ENCODE measurements around the gene WDR59.

WDR59 gene

DNA sequence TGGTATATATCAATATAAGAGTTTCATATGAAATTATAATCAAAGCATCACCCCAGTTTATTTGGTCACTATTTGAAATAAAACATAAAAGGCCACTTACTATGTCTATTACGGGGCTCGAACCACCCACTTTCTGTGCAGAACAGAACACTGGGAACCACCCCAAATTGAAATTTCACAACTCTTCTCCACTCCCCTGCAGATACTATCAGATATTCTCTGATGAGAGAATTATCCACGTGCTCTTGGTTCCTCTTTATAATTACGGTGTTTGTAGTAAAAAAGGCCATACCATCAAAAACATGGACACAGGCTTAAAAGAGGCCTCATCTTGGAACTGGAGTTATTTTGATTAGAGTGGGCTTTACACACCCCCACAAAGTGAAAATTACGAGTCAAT is 82.8 kb downstream of the WDR59 start:
- DNase-seq: no peak

DNA sequence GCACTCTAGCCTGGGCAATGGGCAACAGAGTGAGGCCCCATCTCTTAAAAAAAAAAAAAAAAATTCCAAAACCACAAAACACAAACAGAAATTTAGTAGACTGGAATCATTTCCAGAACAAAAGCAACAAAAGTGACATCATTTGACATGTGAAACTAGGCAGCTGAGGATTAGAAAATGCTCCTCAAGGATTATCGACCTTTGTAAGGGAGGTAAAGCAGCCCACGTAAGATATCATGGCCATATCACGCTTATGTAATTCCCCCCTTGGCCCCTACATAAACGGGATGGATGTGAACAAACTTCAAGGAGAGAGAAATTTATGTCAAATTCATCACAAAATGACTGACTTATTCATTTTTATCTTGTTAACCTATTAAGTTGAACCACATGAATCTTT is 83.3 kb downstream of the WDR59 start:
- DNase-seq: no peak

DNA sequence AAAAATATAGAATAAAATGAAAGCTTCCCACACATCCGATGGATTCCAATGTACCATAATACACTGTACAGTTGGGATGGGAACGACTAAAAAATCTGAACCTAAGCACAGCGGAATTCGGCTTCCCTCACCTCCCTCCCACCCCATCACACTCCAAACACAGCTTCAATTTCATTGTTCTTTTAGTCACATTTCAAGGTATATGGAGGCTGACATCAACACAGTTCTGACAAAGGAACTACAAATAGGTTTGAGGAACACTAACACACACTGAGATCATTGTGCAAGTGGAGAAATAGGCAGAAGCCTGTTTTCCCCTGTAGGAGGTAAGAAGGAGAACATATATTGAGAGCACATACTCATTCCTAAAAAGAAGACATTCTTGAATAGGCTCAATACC is 85.1 kb downstream of the WDR59 start:
- DNase-seq: no peak

DNA sequence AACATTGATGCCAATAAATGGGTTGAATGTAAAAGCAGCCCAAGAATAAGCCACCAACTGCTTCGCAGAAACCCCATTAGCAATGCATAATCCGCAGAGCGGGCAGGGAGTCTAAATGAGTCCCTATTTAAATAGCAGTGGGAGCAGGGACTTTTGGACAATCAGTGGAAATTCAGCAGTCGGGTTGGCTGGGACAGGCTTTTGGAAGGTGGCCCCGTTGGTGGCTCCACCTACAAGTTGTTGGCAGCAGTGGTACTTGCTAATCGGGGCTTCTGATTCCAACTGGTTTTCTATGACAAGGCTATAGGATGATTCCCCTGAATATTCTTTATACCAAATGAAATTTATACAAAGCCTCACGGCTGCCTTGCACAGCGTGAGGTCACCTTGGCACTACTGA is 86.3 kb downstream of the WDR59 start:
- DNase-seq: no peak

DNA sequence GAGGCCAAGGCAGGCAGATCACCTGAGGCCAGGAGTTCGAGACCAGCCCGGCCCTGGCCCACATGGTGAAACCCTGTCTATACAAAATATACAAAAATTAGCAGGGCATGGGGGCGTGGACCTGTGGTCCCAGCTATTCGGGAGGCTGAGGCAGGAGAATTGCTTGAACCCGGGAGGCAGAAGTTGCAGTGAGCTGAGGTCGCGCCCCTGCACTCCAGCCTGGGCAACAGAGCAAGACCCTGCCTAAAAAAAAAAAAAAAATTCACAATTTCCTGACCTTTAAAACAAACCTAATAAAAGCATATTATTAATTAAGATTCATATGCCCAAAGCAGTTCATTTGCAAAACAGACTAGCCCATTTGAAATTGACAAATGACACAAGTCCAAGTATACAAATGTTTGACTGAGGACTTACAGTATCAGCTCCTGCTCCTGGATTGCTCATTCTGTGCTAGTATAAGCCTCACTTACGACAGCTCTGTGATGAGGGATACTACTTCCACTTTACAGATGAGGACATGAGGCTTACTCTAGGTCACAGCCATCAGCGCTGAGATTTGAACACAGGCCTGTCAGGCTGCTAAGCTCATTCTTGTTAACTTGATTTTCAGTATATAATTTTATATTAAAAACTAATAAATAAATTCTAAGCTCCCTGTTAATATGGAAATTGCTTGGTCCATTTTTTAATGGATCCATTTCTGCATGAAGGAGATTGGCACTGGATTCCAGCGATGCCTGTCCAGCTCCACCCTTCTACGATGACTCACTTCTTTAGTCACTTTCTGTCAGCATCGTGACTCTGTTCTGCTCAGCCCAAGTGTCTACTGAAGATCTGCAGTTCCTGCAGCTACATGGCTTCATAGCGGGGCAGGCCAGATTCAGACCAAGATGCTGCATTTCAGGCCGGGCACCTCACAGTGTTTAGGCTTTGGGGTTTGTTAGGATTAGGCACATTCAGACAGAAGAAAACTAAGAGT is 88.2 kb downstream of the WDR59 start:
- DNase-seq: no peak

DNA sequence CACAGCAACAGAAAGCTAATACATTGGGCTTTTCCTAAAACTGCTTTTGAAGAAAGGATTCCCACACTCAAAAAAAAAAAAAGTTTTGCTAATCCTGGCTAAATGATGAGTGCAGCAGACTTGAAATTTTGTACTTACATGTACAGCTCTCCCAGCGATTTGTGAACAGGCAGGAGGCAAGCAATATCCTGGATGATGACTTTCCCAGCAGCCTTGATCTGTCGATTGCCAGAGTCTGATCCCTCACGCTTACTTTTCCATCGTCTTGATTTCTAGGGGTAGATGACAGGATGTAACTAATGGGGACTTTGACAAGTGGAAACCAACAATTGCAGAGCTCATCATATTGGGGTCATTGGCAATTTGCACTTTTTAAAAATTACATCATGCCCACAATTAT is 91.4 kb downstream of the WDR59 start:
- DNase-seq: no peak

DNA sequence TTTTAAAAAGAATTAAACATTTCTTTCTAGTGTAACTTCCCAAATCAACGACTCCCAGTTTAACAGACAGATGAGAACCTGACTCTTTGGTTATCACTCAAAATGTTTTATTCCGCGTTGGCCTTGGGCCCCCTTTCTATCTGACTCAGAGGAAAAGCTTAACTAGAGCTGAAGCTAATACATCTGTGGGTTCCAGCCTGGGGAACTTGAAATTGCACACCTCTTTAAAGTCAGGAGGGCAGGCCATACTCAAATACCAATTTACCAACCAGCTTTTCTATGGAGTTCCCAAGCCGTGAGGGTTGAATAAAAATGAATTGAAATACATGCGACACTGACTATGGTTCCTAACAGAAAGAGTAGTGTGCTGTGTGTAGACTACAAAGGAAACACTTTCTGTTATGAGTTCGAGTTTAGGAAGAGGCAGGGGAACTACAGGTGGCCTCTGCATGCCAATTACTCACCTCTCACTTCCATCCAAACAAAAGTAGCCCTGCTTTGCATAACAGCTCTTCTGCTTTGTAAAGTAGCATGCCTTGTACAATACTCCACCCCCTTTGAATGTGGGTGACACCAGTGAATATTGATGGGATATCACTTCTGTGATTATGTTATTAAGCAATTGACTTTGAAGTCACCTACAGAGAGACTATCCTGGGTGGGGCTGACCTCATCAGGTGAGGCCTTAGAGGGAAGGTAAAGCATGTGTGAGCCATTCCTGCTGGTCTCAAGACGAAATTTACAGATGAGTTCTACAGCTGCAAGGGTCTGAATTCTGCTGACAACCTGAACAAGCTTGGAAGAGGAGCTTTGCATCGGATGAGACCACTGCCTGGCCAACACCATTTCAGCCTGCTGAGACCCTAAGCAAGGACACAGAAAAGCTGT is 92.1 kb downstream of the WDR59 start:
- no peak for DNase-seq

DNA sequence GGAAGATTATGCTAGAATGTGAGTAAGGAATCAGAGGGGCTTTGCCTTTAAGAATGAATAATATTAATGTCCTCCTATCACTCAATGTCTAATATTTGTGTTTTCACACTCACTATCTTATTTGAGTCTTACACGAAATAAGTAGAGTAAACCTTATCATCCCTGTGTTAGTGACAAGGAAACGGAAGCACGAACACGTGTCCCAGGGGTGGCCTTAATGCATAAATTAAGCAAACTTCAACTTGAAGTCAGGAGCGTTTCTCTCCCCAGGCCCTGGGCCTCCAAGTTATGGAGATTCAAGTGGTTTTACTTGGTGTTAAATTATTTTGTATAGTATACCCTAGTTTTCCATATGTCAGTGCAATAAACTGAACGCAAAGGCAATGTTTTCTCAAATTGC is 96.0 kb downstream of the WDR59 start:
- no peak for DNase-seq

DNA sequence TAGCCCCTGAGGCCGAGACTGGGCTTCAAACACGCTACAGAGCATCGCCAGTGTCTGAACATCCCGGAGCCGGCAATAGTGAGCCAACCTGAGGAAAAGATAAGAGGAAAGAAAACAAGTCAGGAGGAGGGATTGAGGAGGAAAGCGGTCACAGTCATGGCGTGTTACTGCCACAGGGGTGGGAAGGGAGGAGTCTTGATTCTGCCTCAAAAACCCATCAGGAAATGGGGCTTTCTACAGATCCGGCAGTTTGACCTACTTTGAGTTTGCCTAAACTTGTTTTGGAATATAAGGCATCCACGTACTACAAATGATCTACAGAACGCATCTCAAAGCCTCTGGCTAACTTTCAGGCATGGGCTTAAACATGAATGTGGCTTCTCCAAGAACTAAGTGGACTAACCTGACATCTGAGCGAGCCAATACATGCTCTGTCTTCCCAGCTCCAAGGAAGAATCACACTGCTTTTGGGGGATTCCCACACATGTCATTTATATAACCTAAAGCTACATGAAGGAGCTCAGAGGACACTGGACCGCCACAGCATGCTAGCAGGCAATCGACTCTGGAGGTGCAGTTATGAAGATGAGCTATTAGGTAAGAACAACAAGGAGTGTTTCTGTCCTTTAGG is 96.6 kb downstream of the WDR59 start:
- no peak for DNase-seq

DNA sequence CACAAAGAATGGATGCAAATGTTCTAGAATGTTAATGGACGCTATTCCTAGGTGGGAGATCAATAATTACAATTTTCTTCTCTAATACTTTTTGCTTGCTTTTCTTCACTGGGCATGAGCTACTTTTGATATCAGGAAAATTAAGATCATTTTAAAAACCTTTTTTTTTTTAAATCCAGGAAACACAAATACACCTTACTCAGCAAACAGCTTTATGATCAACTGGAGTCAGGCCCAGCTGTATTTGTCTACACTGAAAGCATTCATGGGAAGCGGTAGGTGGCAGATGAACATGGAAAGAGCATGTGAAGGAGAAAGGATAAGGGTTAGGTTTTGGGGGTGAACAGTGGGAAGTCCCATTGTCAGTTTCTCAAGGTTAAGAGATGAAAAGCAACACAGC is 97.8 kb downstream of the WDR59 start:
- DNase-seq: no peak

DNA sequence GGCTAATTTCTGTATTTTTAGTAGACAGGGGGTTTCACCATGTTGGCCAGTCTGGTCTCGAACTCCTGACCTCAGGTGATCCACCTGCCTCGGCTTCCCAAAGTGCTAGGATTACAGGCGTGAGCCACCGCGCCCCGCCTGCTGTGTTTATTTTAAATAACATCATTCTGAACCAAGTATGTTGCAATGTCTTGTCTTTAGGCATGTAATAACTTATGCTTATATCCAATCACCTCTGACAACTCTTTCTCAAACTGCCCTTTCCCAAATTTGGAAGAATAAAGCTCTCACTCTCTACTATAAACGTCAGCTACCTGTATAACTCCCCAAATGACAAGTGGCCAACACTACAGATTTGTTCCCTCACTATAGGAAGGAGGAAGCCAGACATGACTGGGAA is 107.2 kb downstream of the WDR59 start:
- no peak for DNase-seq

DNA sequence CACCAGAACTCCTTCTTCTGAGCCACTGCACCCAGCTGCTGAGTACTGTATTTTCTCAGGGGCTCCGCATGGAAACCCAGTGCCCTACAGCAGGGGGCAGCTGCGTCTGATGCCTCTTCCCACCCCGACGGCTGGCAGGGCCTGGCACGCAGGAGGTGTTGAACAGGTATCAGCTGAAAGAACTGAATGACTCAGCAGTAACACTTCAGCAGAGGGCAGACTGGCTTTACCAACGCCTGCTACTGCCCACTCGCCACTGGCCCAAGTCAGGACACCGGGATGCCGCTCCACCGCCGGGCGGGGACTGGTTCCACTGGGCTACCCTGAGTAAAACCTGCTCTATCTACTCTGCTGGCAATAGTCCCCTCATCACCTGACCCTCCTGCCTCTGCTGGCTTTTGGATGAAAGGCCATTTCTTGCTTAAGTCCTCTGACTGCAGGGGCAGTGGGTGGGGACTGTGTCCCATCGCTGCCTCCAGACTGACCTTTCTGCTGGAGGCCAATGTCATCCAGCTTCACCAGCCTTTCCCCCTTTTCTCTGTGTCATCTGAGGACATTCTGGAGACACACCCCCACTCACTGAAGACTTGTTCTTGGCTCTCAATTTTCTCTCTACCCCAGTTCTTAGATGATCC is 109.9 kb downstream of the WDR59 start:
- DNase-seq: no peak

DNA sequence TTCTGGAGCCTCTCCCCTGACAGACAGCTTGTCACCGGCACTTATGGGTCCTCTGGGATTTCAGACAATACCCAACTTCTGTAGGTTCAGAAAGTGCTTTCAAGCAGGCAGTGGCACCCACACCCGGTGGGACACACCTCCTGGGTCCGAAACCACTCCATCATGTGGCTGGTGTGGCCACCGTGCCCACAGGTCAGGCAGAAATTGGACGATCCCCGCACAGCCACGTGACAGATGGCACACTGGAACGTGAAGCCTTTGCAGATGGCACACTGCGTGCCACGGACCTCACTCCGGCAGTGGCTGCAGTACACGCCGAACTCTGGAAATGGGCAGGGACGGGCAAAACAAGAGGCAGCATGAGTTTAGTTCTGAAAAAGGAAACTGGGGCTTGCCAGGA is 110.8 kb downstream of the WDR59 start:
- DNase-seq: no peak

DNA sequence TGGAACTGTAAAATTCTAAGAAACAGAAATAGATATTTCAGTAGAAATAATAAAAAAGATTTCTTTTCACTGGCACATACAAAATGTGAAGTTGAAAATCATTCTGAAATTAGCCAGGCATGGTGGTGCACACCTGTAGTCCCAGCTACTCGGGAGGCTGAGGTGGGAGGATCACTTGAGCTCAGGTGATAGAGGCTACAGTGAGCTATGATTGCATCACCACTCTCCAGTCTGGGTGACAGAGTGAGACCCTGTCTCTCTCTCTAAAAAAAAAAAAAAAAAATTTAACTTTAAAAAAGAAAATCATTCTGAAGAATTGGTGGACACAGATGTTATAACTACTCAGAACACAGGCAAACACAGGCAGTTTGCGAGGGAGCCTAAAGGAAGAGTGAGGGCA is 112.6 kb downstream of the WDR59 start:
- no peak for DNase-seq

DNA sequence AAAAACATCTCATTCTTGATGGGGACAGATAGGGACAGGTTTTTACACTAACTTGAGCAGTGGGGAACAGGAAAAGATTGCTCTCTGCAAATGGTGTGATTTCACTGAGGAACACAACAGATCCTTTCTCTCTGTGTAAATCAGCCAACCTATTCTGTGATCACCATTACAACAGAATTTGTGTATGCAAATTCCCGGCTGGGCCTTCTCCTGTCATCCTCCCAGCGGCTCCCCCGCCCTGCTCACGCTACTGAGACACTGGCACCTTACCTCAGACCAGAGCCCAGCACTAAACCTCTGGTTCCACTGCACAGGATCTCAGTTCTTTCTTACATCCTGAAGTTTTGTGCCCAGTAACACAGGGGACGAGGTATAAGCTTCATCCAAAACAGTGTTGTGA is 113.3 kb downstream of the WDR59 start:
- DNase-seq: no peak

DNA sequence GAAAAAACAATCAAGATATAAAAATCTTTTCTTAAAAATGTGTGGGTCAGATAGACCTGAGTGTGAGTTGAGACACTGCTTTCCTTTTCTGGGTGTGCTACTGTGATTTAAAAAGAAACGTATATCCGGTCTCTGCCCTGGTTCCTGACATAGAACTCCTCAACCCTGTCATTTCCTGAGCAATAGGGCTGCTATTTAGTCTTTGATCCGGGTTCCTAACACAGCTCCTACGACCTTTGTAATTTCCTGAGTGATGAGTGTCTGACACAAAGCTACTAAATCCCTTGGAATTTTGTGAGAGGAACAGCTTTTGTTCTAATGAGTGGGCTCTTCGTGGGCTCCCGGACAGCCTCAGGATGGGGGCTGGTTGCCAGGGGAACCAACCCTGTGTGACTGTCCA is 116.4 kb downstream of the WDR59 start:
- DNase-seq: no peak

DNA sequence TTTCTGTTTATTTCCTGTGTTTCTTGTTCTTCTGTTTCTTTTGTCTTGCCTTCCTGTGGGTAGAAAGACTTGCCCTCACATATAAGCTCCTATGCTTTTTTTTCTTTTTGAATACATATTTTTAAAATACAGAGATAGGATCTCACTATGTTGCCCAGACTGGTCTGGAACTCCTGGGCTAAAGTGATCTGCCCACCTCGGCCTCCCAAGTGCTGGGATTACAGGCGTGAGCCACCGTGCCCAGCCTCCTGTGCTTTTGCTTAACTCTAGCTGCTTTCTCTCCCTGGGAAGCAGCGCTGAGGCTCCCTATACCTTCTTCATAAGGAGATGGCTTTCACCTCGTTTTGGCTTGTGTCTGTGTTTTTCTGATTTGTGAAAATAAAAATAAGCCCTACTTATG is 116.9 kb downstream of the WDR59 start:
- DNase-seq: no peak

DNA sequence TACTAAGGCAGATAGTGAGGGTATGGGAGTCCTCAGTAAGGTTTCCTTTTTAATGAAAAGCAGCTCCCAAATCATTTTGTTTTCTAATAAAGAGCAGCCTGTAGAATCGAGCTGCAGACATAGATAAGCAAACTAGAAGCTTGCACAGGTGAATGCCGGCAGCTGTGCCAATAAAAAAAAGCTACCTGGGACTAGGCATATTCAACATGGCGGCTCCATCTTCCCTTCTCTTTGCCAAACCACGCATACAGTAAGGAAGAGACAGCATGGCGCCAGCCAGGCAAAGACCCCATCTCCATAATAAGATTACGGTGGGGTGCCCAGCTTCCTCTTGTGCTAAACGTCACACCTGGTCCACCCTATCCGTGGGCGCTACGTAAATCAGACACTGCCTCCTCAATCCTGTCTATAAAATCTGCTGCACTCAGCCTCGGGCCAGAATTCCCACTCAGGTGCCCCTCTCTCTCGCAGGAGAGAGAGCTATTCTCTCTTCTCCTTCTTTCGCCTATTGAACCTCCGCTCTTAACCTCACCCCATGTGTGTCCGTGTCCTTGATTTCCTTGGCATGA is 117.6 kb downstream of the WDR59 start:
- no peak for DNase-seq

DNA sequence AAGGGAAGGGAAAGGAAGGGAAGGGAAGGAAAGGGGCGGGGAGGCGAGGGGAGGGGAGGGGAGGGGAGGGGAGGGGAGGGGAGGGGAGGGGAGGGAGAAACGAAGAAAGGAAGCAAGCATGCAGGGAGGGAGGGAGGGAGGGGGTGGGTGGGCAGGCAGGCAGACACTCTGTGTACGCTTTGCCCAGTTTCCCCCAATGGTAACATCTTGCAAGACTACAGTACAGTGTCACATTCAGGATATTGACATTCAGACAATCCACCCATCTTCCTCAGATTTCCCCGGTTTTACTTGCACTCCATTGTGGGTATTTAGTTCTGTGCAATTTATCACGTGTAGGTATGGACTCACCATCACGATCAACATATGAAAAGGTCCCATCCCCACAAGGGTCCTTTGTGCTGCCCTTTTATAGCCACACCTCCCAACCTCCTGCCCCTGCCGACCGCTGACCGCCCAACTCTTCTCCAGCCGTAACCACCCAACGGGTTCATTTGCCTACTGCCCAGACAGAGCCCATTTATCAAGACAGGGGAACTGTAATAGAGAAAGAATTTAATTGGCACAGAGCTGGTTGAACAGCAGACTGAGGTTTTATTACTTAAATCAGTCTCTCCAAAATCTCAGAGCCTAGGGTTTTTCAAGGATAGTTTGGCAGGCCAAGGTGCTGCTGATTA is 118.9 kb downstream of the WDR59 start:
- DNase-seq: no peak

DNA sequence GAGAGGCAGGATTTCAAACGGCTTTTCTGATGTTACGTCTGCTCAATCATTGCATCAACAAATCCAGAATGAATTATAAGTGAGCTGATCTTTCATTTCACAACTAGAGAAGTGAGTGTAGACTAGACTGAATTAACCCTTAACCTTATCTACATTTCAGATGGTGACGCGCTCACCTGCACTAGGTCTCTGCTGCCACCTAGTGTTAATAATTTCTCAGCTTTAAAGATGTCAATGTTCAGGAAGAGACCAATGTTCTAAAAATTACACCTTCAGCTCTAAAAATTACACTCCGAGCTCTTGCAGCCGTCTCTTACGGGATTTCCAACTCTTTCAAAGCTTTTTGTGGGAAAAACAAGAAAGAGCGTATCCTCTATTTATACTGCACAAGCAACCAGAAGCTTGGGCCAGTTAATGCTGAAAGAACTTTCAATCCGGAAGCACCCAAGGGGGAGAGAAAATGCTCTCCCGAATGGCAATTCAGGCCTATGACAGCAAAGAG is 122.1 kb downstream of the WDR59 start:
- no peak for DNase-seq

DNA sequence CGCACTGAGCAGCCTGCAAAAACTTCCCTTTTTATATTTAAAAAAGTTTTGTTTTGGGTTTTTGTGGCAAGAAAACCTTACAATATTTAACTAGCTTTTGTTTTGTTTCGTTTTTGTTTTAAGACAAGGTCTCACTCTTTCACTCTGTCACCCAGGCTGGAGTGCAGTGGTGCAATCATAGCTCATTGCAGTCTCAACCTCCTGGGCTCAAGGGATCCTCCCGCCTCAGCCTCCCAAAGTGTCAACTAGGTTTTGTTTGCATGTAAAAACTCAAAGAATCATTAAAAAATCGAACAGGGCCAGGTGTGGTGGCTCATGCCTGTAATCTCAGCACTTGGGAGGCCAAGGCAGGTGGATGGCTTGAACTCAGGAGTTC is 132.4 kb downstream of the WDR59 start:
- no peak for DNase-seq

DNA sequence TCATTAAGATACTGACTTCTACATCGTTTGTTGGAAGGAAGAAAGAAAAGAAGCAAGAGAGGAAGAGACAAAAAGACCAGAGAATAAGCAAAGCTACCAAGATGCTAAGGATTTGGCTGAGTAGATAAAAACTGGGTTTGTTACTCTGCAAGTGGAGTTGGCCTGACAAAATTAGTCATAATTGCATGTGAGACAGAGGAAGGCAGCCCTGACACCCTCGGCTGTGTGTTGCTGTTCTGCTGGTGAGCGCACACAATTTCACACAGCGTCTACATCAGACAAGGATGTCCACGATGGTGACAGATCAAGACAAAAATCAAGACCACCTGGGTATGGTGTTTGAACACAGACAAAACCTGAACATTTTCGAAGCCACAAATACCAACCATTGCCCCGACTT is 134.9 kb downstream of the WDR59 start:
- DNase-seq: no peak
